Lower leg skin (tissue), 3 donors: Measurements from ENCODE around the gene SS18L1.

Source experiments
- CTCF ChIP-seq, 3 donors: fragments of 450-650 bp; IDR thresholded peaks; one replicate each; pipeline ENCODE4 v1.5.1; 2016; ENCODE audit warnings: antibody characterized with exemption in 3 of 3, mild to moderate bottlenecking in 3 of 3, moderate library complexity in 2 of 3
- POLR2A ChIP-seq, 2 donors: fragments of 450-650 bp; IDR thresholded peaks; one replicate each; pipeline ENCODE4 v1.6.1; 2016 to 2017; ENCODE audit warnings: antibody characterized with exemption in 2 of 2, mild to moderate bottlenecking in 1 of 2, moderate library complexity in 1 of 2

- no peak for TF ChIP-seq CTCF (IDR thresholded peaks at IDR 0.05)
- TF ChIP-seq POLR2A (IDR thresholded peaks at IDR 0.05), result no peak
Observed at GRCh38 chr20:62096421-62097380, 46.9 kb upstream of the SS18L1 start.
